ENCODE data around the gene SPRYD3. TPM values are rescaled to one million over a fixed set of nuclear protein-coding genes. Genes with fewer than 3 reads are reported as not detected.
"Not testable (repeated sequence)": the region's sequence is repeated elsewhere in the genome, so short reads cannot be mapped to it uniquely, and the experiment has no call there.

The SPRYD3 gene
- total RNA-seq, 1 donor from 2014 or later, result 28.3 TPM

- Mint-ChIP-seq H3K36me3 (ENCODE audit: unreplicated experiment) (no peaks in the 10 kb centered on the region), H3K4me3 (ENCODE audit: unreplicated experiment) (no peak overlapping the region), H3K27me3 (ENCODE audit: unreplicated experiment) (peaks cover 6% of the 10 kb centered on the region), H3K9me3 (ENCODE audit: unreplicated experiment) (no peaks in the 10 kb centered on the region), H3K4me1 (ENCODE audit: unreplicated experiment) (no peaks in the 10 kb centered on the region), H3K27ac (ENCODE audit: unreplicated experiment) (no peak overlapping the region)
- DNase-seq (ENCODE audit: extremely low spot score, unreplicated experiment), result no peak
- TF ChIP-seq CTCF (IDR thresholded peaks at IDR 0.05), result no peak
These were observed 36.1 kb upstream of the SPRYD3 start for GRCh38 chr12:53115112-53115890.

GRCh38 chr12:53113951-53114350, 34.8 kb upstream of the SPRYD3 start:
- Mint-ChIP-seq H3K4me1 (ENCODE audit: unreplicated experiment) (no peaks in the 10 kb centered on the region), H3K36me3 (ENCODE audit: unreplicated experiment) (no peaks in the 10 kb centered on the region), H3K4me3 (ENCODE audit: unreplicated experiment) (no peak overlapping the region), H3K9me3 (ENCODE audit: unreplicated experiment) (no peaks in the 10 kb centered on the region), H3K27ac (ENCODE audit: unreplicated experiment) (no peak overlapping the region), H3K27me3 (ENCODE audit: unreplicated experiment) (peaks cover 8% of the 10 kb centered on the region)
- DNase-seq (ENCODE audit: extremely low spot score, unreplicated experiment), result no peak
- TF ChIP-seq CTCF (IDR thresholded peaks at IDR 0.05), result no peak

GRCh38 chr12:53113136-53113705, 34.0 kb upstream of the SPRYD3 start:
- H3K27ac Mint-ChIP-seq (ENCODE audit: unreplicated experiment), result no peak overlapping the region
- DNase-seq (ENCODE audit: extremely low spot score, unreplicated experiment), result no peak
- H3K36me3 Mint-ChIP-seq (ENCODE audit: unreplicated experiment), result no peaks in the 10 kb centered on the region
- H3K27me3 Mint-ChIP-seq (ENCODE audit: unreplicated experiment), result peaks cover 8% of the 10 kb centered on the region
- no peaks in the 10 kb centered on the region for H3K9me3 Mint-ChIP-seq (ENCODE audit: unreplicated experiment)
- TF ChIP-seq CTCF (IDR thresholded peaks at IDR 0.05), result no peak
- H3K4me1 Mint-ChIP-seq (ENCODE audit: unreplicated experiment), result no peaks in the 10 kb centered on the region
- no peak overlapping the region for H3K4me3 Mint-ChIP-seq (ENCODE audit: unreplicated experiment)

DNA sequence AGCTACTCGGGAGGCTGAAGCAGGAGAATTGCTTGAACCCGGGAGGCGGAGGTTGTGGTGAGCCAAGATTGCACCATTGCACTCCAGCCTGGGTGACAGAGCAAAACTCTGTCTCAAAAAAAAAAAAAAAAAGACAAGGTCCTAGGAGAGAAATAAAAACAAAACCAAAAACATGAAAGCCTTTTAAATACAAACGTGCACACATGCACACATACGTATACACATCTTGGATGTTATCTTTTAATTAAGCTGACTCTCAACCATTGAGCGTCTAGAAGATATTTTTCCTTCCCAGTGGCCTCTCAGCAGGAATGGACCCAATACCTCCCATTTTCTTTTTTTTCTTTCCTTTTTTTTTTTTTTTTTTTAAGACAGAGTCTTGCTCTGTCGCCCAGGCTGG, 33.2 kb upstream of the SPRYD3 start:
- not testable (repeated sequence) for H3K27ac Mint-ChIP-seq (ENCODE audit: unreplicated experiment); H3K4me1 Mint-ChIP-seq (ENCODE audit: unreplicated experiment); H3K4me3 Mint-ChIP-seq (ENCODE audit: unreplicated experiment); H3K36me3 Mint-ChIP-seq (ENCODE audit: unreplicated experiment); H3K27me3 Mint-ChIP-seq (ENCODE audit: unreplicated experiment); DNase-seq (ENCODE audit: extremely low spot score, unreplicated experiment); H3K9me3 Mint-ChIP-seq (ENCODE audit: unreplicated experiment)

DNA sequence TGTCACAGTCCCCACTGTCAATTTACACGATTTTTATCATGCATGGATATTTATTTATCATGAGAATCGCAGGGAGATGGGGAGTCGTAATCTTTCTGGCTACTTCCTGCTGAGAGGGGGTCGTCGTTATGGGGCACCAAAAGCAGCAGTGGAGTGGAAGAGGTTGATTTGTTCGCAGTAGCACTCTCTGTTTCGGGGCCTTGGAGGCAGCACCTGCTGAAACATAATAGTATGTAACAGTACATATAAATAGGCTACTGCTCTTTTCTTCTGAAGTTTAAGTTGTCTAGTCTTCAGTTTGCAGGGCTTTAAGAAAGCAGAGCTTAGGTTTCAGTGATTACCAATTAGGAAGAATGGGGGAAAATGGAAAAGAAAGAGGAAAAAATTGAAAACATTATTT, 27.9 kb upstream of the SPRYD3 start:
- H3K27ac Mint-ChIP-seq (ENCODE audit: unreplicated experiment), result no peak overlapping the region
- H3K27me3 Mint-ChIP-seq (ENCODE audit: unreplicated experiment), result peaks cover 13% of the 10 kb centered on the region
- no peaks in the 10 kb centered on the region for H3K36me3 Mint-ChIP-seq (ENCODE audit: unreplicated experiment)
- no peaks in the 10 kb centered on the region for H3K4me1 Mint-ChIP-seq (ENCODE audit: unreplicated experiment)
- H3K4me3 Mint-ChIP-seq (ENCODE audit: unreplicated experiment), result no peak overlapping the region
- TF ChIP-seq CTCF (IDR thresholded peaks at IDR 0.05), result no peak
- H3K9me3 Mint-ChIP-seq (ENCODE audit: unreplicated experiment), result no peaks in the 10 kb centered on the region
- no peak for DNase-seq (ENCODE audit: extremely low spot score, unreplicated experiment)

Measured in osteocyte (in vitro differentiated cells).